BE2C (cell line): Measurements from ENCODE around the gene BIRC7.

Source experiments
- DNase-seq: peaks from one replicate; pipeline ENCODE4 v3.0.0-alpha.2; 2020
- H3K27me3 ChIP-seq: fragments of 250-450 bp; sonication (Bioruptor Pico); 2 replicates; pipeline ENCODE4 v1.5.1; 2020; ENCODE audit warnings: mild to moderate bottlenecking
- H3K36me3 ChIP-seq: fragments of 250-450 bp; sonication (Bioruptor Pico); 2 replicates; pipeline ENCODE4 v1.5.1; 2020; ENCODE audit warnings: mild to moderate bottlenecking
- H3K4me1 ChIP-seq: fragments of 250-450 bp; sonication (Bioruptor Pico); 2 replicates; pipeline ENCODE4 v1.5.1; 2020
- H3K4me3 ChIP-seq: 2 replicates; pipeline ENCODE4 v1.5.1; 2011; ENCODE audit warnings: low read depth, low read length
- H3K9me3 ChIP-seq: fragments of 250-450 bp; sonication (Bioruptor Pico); 2 replicates; pipeline ENCODE4 v1.5.1; 2020
- CTCF ChIP-seq: IDR thresholded peaks from 2 replicates; pipeline ENCODE4 v1.5.1; 2012; ENCODE audit warnings: mild to moderate bottlenecking, low read depth, low read length

BIRC7 gene

GRCh38 chr20:63238031-63238430, 2.3 kb downstream of the BIRC7 start:
- Histone ChIP-seq H3K27me3 (no peaks in the 10 kb centered on the region), H3K9me3 (no peaks in the 10 kb centered on the region), H3K4me3 (no peak overlapping the region), H3K4me1 (peaks cover 8% of the 10 kb centered on the region), H3K36me3 (no peaks in the 10 kb centered on the region)
- TF ChIP-seq CTCF: no peak
- DNase-seq: no peak

- peak; percentile 70 for DNase-seq
- H3K27me3 ChIP-seq: no peaks in the 10 kb centered on the region
- no peaks in the 10 kb centered on the region for H3K9me3 ChIP-seq
These were observed 2.9 kb downstream of the BIRC7 start for GRCh38 chr20:63238514-63239125.

GRCh38 chr20:63239431-63239830, 3.7 kb downstream of the BIRC7 start:
- Histone ChIP-seq H3K4me1 (peaks cover 8% of the 10 kb centered on the region), H3K9me3 (no peaks in the 10 kb centered on the region), H3K27me3 (no peaks in the 10 kb centered on the region), H3K36me3 (no peaks in the 10 kb centered on the region), H3K4me3 (no peak overlapping the region)
- no peak for TF ChIP-seq CTCF
- no peak for DNase-seq

More at GRCh38 chr20:63238514-63239125, 2.9 kb downstream of the BIRC7 start:
- Histone ChIP-seq H3K36me3 (no peaks in the 10 kb centered on the region), H3K4me1 (peaks cover 8% of the 10 kb centered on the region), H3K4me3 (no peak overlapping the region)
- peak; percentile 29 for TF ChIP-seq CTCF

- Histone ChIP-seq H3K27me3 (no peaks in the 10 kb centered on the region), H3K9me3 (no peaks in the 10 kb centered on the region), H3K4me1 (peaks cover 8% of the 10 kb centered on the region), H3K4me3 (no peak overlapping the region), H3K36me3 (no peaks in the 10 kb centered on the region)
- no peak for DNase-seq
- no peak for TF ChIP-seq CTCF
These were observed 4.3 kb downstream of the BIRC7 start for GRCh38 chr20:63240004-63240403.

- Histone ChIP-seq H3K27me3 (no peaks in the 10 kb centered on the region), H3K9me3 (no peaks in the 10 kb centered on the region), H3K4me1 (peaks cover 8% of the 10 kb centered on the region), H3K36me3 (no peaks in the 10 kb centered on the region), H3K4me3 (no peak overlapping the region)
- no peak for DNase-seq
- TF ChIP-seq CTCF: no peak
These were observed 5.6 kb downstream of the BIRC7 start for GRCh38 chr20:63241272-63241671.

- Histone ChIP-seq H3K4me1 (peaks cover 17% of the 10 kb centered on the region), H3K9me3 (no peaks in the 10 kb centered on the region), H3K36me3 (no peaks in the 10 kb centered on the region), H3K27me3 (no peaks in the 10 kb centered on the region), H3K4me3 (no peak overlapping the region)
- DNase-seq: no peak
- TF ChIP-seq CTCF: no peak
These were observed 7.0 kb downstream of the BIRC7 start for GRCh38 chr20:63242736-63243135.
